ENCODE data around the gene DLGAP1. TPM values are rescaled to one million over a fixed set of nuclear protein-coding genes. Genes with fewer than 3 reads are reported as not detected.

DLGAP1 gene
- total RNA-seq, 1 donor from 2014 or later = 13.6 TPM

- no peak for DNase-seq
- no peak for TF ChIP-seq CTCF (IDR thresholded peaks at IDR 0.05; ENCODE audit: partially characterized antibody, unreplicated experiment)
- Mint-ChIP-seq H3K4me3 (ENCODE audit: unreplicated experiment) (no peak overlapping the region), H3K27me3 (ENCODE audit: unreplicated experiment) (peaks cover 2% of the 10 kb centered on the region), H3K36me3 (ENCODE audit: unreplicated experiment) (no peaks in the 10 kb centered on the region), H3K4me1 (ENCODE audit: low read depth, unreplicated experiment) (peaks cover 2% of the 10 kb centered on the region), H3K9me3 (ENCODE audit: unreplicated experiment) (peaks cover 1% of the 10 kb centered on the region), H3K27ac (ENCODE audit: unreplicated experiment) (no peak overlapping the region)
These were observed 961.4 kb downstream of the DLGAP1 start for GRCh38 chr18:3493501-3494244.

DNA sequence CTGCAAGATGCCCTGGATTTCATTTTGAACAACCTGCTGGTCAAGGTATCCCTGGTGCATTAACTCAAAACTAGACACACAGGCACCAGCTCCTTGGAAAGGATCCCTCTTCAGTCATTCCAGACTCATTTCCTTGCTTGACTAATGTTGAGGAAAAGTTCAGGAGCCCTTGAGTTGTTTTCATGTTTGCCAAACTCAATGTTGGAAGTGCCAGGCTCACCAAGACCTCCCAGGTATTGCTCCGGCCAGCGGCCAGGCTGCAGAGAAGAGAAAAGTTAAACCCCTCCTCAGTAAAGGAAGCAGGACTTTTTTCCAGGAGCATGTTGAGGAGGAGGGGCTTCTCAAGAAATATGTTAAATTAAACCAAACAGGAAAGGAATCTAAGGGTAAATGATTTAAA is 962.4 kb downstream of the DLGAP1 start:
- no peak for TF ChIP-seq CTCF (IDR thresholded peaks at IDR 0.05; ENCODE audit: partially characterized antibody, unreplicated experiment)

GRCh38 chr18:3491981-3492555 is 963.0 kb downstream of the DLGAP1 start:
- peaks cover 1% of the 10 kb centered on the region for H3K9me3 Mint-ChIP-seq (ENCODE audit: unreplicated experiment)
- H3K36me3 Mint-ChIP-seq (ENCODE audit: unreplicated experiment) = no peaks in the 10 kb centered on the region
- DNase-seq = no peak
- TF ChIP-seq CTCF (IDR thresholded peaks at IDR 0.05; ENCODE audit: partially characterized antibody, unreplicated experiment) = no peak
- peaks cover 3% of the 10 kb centered on the region for H3K27me3 Mint-ChIP-seq (ENCODE audit: unreplicated experiment)
- H3K4me3 Mint-ChIP-seq (ENCODE audit: unreplicated experiment) = no peak overlapping the region
- H3K4me1 Mint-ChIP-seq (ENCODE audit: low read depth, unreplicated experiment) = no peaks in the 10 kb centered on the region
- H3K27ac Mint-ChIP-seq (ENCODE audit: unreplicated experiment) = no peak overlapping the region

More for the DNA sequence above, 962.4 kb downstream of the DLGAP1 start:
- H3K4me1 Mint-ChIP-seq (ENCODE audit: low read depth, unreplicated experiment) = no peaks in the 10 kb centered on the region
- peaks cover 3% of the 10 kb centered on the region for H3K27me3 Mint-ChIP-seq (ENCODE audit: unreplicated experiment)
- no peaks in the 10 kb centered on the region for H3K36me3 Mint-ChIP-seq (ENCODE audit: unreplicated experiment)
- DNase-seq = no peak
- H3K9me3 Mint-ChIP-seq (ENCODE audit: unreplicated experiment) = peaks cover 1% of the 10 kb centered on the region
- no peak overlapping the region for H3K27ac Mint-ChIP-seq (ENCODE audit: unreplicated experiment)
- no peak overlapping the region for H3K4me3 Mint-ChIP-seq (ENCODE audit: unreplicated experiment)

DNA sequence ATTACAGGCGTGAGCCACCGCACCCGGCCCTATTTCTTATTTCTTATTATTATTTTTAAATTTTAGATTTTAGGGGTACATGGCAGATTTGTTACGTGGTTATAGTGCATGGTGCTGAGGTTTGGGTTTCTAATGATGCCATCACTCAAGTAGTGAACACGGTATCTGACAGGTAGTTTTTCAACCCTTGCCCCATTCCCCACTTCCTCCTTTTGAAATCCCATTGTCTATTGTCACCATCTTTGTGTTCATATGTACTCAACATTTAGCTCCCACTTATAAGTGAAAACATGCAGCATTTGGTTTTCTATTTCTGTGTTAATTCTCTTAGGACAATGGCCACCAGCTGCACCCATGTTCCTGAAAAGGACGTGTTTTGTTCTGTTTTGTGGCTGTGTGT is 965.6 kb downstream of the DLGAP1 start:
- no peak overlapping the region for H3K4me3 Mint-ChIP-seq (ENCODE audit: unreplicated experiment)
- H3K4me1 Mint-ChIP-seq (ENCODE audit: low read depth, unreplicated experiment) = no peaks in the 10 kb centered on the region
- no peak overlapping the region for H3K27ac Mint-ChIP-seq (ENCODE audit: unreplicated experiment)
- no peak for TF ChIP-seq CTCF (IDR thresholded peaks at IDR 0.05; ENCODE audit: partially characterized antibody, unreplicated experiment)
- DNase-seq = no peak
- H3K9me3 Mint-ChIP-seq (ENCODE audit: unreplicated experiment) = peaks cover 1% of the 10 kb centered on the region
- no peaks in the 10 kb centered on the region for H3K36me3 Mint-ChIP-seq (ENCODE audit: unreplicated experiment)
- H3K27me3 Mint-ChIP-seq (ENCODE audit: unreplicated experiment) = peaks cover 3% of the 10 kb centered on the region

- DNase-seq = no peak
- Mint-ChIP-seq H3K27ac (ENCODE audit: unreplicated experiment) (no peak overlapping the region), H3K4me3 (ENCODE audit: unreplicated experiment) (no peak overlapping the region)
These were observed 968.6 kb downstream of the DLGAP1 start for GRCh38 chr18:3486512-3486911.

More at GRCh38 chr18:3486512-3486911, 968.6 kb downstream of the DLGAP1 start:
- peaks cover 4% of the 10 kb centered on the region for H3K4me1 Mint-ChIP-seq (ENCODE audit: low read depth, unreplicated experiment)
- H3K9me3 Mint-ChIP-seq (ENCODE audit: unreplicated experiment) = peaks cover 1% of the 10 kb centered on the region
- peaks cover 4% of the 10 kb centered on the region for H3K27me3 Mint-ChIP-seq (ENCODE audit: unreplicated experiment)
- no peaks in the 10 kb centered on the region for H3K36me3 Mint-ChIP-seq (ENCODE audit: unreplicated experiment)
- TF ChIP-seq CTCF (IDR thresholded peaks at IDR 0.05; ENCODE audit: partially characterized antibody, unreplicated experiment) = no peak
